Measurements from ENCODE around the gene IRF3.

The IRF3 gene

DNA sequence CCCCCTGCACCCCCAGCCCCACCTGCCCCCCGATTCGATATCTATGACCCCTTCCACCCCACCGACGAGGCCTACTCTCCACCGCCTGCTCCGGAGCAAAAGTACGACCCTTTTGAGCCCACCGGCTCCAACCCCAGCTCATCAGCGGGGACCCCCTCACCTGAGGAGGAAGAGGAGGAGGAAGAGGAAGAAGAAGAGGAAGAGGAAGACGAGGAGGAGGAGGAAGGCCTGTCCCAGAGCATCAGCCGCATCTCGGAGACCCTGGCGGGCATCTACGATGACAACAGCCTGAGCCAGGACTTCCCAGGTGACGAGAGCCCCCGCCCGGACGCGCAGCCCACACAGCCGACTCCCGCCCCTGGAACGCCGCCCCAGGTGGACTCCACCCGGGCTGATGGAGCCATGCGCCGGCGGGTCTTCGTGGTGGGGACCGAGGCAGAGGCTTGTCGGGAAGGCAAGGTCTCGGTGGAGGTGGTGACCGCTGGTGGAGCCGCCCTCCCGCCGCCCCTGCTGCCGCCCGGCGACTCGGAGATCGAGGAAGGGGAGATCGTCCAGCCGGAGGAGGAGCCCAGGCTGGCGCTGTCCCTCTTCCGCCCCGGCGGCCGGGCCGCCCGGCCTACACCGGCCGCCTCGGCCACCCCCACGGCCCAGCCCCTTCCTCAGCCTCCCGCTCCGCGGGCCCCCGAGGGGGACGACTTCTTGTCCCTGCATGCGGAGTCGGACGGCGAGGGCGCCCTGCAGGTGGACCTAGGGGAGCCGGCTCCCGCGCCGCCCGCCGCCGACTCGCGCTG, 14.4 kb downstream of the IRF3 start:
- TF ChIP-seq, protein P1, sequence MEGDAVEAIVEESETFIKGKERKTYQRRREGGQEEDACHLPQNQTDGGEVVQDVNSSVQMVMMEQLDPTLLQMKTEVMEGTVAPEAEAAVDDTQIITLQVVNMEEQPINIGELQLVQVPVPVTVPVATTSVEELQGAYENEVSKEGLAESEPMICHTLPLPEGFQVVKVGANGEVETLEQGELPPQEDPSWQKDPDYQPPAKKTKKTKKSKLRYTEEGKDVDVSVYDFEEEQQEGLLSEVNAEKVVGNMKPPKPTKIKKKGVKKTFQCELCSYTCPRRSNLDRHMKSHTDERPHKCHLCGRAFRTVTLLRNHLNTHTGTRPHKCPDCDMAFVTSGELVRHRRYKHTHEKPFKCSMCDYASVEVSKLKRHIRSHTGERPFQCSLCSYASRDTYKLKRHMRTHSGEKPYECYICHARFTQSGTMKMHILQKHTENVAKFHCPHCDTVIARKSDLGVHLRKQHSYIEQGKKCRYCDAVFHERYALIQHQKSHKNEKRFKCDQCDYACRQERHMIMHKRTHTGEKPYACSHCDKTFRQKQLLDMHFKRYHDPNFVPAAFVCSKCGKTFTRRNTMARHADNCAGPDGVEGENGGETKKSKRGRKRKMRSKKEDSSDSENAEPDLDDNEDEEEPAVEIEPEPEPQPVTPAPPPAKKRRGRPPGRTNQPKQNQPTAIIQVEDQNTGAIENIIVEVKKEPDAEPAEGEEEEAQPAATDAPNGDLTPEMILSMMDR (IDR thresholded peaks at IDR 0.05; ENCODE audit: low read depth, low read length, missing control alignments), result no peak
- Histone ChIP-seq H3K27me3 (replicated peaks) (no peaks in the 10 kb centered on the region), H3K27ac (no peak overlapping the region), H3K4me3 (ENCODE audit: low read depth, low read length) (no peak overlapping the region), H3K36me3 (replicated peaks) (peaks cover 78% of the 10 kb centered on the region)
- no peak for DNase-seq
- in situ Hi-C loops (cut with HindIII; ENCODE audit: low pct_ligation_motif_present, low sequenced_read_pairs), result no loop called here

DNA sequence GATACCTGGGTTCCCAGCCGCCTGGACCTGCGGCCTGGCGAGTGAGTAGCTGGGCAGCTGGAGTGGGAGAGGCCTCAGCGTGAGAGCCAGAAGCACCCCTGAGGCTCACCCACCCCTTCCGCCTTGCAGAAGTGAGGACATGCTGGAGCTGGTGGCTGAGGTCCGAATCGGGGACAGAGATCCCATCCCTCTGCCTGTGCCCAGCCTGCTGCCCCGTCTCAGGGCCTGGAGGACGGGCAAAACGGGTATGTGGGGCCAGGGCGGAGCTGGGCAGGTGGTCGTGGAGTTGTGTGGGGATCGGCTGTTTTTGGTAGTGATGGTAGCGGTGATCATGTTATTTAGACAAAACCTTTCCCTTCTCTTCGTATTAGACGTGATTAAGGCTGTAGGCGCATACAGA, 19.1 kb downstream of the IRF3 start:
- DNase-seq, result no peak
- Histone ChIP-seq H3K36me3 (replicated peaks) (peaks cover 43% of the 10 kb centered on the region), H3K27me3 (replicated peaks) (no peaks in the 10 kb centered on the region), H3K27ac (no peak overlapping the region), H3K4me3 (ENCODE audit: low read depth, low read length) (no peak overlapping the region)
- TF ChIP-seq, protein P1 (IDR thresholded peaks at IDR 0.05; ENCODE audit: low read depth, low read length, missing control alignments), result no peak
- in situ Hi-C loops (cut with HindIII; ENCODE audit: low pct_ligation_motif_present, low sequenced_read_pairs), result no loop called here

DNA sequence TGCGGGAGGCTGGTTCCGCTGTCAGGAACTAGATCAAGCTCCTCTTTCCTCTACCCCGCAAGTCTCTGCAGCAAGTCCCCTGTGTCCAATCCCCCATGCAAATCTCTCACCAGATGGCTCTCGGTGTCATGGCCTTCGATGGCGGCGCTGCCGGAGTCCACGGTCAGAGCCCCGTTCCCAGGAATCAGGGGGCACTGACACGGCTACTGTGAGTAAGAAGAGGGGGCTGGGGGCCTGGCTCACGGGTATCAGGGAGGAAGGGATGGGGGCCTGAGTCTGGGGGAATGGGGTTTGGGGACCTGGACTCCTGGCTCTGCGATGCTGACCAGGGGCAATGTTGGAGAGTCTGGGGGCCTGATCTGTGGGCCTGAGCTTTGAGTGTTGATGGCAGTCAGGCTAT, 19.7 kb downstream of the IRF3 start:
- H3K27me3 ChIP-seq (replicated peaks), result no peaks in the 10 kb centered on the region
- no peak for DNase-seq
- no peak overlapping the region for H3K4me3 ChIP-seq (ENCODE audit: low read depth, low read length)
- in situ Hi-C loops (cut with HindIII; ENCODE audit: low pct_ligation_motif_present, low sequenced_read_pairs), result no loop called here
- TF ChIP-seq, protein P1 (IDR thresholded peaks at IDR 0.05; ENCODE audit: low read depth, low read length, missing control alignments), result no peak
- no peak overlapping the region for H3K27ac ChIP-seq
- H3K36me3 ChIP-seq (replicated peaks), result peaks cover 37% of the 10 kb centered on the region

DNA sequence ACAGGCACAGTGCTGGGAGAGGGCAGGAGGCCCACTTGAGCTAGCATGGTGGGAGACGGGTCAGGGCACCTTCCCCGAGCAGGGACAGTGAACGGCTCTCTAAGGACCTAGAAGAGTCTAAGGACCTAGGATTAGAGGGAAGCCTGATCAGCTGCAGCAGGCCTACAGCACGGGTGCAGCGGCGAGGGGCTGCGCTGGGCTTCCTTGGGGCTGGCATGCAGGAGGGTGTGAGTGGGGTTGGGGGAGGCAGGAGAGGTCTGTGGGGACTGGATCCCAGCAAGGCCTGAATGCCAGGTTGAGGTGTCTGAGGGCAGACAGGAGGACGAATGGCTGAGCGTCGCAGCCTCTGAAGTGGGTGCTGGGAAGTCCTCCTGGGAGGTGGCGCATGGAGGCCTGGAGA, 20.1 kb downstream of the IRF3 start:
- no peak for DNase-seq
- H3K27ac ChIP-seq, result no peak overlapping the region
- TF ChIP-seq, protein P1 (IDR thresholded peaks at IDR 0.05; ENCODE audit: low read depth, low read length, missing control alignments), result no peak
- no peak overlapping the region for H3K4me3 ChIP-seq (ENCODE audit: low read depth, low read length)
- no peaks in the 10 kb centered on the region for H3K27me3 ChIP-seq (replicated peaks)
- in situ Hi-C loops (cut with HindIII; ENCODE audit: low pct_ligation_motif_present, low sequenced_read_pairs), result no loop called here
- H3K36me3 ChIP-seq (replicated peaks), result peaks cover 36% of the 10 kb centered on the region

DNA sequence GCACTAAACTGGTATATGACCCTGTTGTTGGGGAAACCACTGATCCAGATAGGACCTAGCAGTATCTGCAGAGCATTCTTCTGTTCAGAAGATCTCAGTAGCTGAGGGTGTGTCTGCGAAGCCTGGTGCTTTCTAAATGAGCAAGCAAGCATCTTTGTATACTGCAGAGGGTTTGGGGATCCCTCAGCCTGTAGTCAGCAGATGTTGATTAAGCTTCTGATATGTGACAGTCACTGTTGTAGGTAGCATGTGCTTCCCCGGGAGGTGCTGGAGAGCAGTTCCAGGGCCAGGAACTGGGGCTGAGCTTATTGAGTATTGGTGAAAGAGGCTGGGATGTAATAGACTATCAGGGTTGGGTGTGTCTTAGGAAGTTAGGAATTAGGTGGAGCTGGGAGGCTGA, 22.2 kb downstream of the IRF3 start:
- Histone ChIP-seq H3K27ac (no peak overlapping the region), H3K4me3 (ENCODE audit: low read depth, low read length) (peak overlapping the region; percentile 100), H3K36me3 (replicated peaks) (peaks cover 23% of the 10 kb centered on the region), H3K27me3 (replicated peaks) (no peaks in the 10 kb centered on the region)
- TF ChIP-seq, protein P1 (IDR thresholded peaks at IDR 0.05; ENCODE audit: low read depth, low read length, missing control alignments), result no peak
- in situ Hi-C loops (cut with HindIII; ENCODE audit: low pct_ligation_motif_present, low sequenced_read_pairs), result no loop called here
- no peak for DNase-seq
